GM06990 (cell line): ENCODE measurements around the gene INF2.
"Not testable (repeated sequence)": the region's sequence is repeated elsewhere in the genome, so short reads cannot be mapped to it uniquely, and the experiment has no call there.

Source experiments
- DNase-seq: peaks from one replicate; pipeline ENCODE4 v3.0.0-alpha.2; 2011; ENCODE audit not compliant: insufficient read length; ENCODE audit errors: extremely low read depth
- H3K27me3 ChIP-seq: replicated peaks from 2 replicates; pipeline ENCODE4 v1.6.0; 2011; ENCODE audit warnings: low read length; ENCODE audit not compliant: control insufficient read depth, insufficient read depth
- H3K36me3 ChIP-seq: 2 replicates; pipeline ENCODE4 v1.5.1; 2011; ENCODE audit warnings: low read length; ENCODE audit not compliant: control insufficient read depth, insufficient read depth
- H3K4me3 ChIP-seq: replicated peaks from 2 replicates; pipeline ENCODE4 v1.5.1; 2011; ENCODE audit warnings: low read depth, mild to moderate bottlenecking, control low read depth, low read length
- TF ChIP-seq, protein P1 (sequence below): IDR thresholded peaks from 2 replicates; pipeline ENCODE4 v1.5.1; 2011; ENCODE audit warnings: low read length, control low read depth, mild to moderate bottlenecking, inconsistent platforms; ENCODE audit not compliant: insufficient read depth, poor library complexity, severe bottlenecking

The INF2 gene

DNA sequence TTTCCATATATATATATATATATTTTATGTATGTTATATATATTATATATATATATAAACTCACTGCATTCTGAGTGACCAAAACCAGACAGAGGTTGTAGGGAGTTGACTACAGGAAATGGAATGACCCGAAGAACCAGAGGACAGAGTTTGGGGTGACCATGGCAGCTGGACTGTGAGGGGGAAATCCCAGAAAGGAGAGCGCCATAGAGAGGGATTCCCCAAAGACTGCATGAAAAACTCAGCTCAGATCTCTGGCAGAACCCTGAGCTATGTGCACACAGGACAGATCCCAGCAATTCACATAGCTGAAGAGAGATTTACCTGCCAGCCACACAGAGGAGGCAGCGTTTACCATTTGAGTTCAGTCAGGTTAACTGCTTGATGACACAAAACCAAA lies 19.7 kb upstream of the INF2 start:
- Histone ChIP-seq H3K4me3 (no peak overlapping the region), H3K36me3 (no peaks in the 10 kb centered on the region), H3K27me3 (no peaks in the 10 kb centered on the region)
- TF ChIP-seq, protein P1, sequence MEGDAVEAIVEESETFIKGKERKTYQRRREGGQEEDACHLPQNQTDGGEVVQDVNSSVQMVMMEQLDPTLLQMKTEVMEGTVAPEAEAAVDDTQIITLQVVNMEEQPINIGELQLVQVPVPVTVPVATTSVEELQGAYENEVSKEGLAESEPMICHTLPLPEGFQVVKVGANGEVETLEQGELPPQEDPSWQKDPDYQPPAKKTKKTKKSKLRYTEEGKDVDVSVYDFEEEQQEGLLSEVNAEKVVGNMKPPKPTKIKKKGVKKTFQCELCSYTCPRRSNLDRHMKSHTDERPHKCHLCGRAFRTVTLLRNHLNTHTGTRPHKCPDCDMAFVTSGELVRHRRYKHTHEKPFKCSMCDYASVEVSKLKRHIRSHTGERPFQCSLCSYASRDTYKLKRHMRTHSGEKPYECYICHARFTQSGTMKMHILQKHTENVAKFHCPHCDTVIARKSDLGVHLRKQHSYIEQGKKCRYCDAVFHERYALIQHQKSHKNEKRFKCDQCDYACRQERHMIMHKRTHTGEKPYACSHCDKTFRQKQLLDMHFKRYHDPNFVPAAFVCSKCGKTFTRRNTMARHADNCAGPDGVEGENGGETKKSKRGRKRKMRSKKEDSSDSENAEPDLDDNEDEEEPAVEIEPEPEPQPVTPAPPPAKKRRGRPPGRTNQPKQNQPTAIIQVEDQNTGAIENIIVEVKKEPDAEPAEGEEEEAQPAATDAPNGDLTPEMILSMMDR = no peak
- no peak for DNase-seq

DNA sequence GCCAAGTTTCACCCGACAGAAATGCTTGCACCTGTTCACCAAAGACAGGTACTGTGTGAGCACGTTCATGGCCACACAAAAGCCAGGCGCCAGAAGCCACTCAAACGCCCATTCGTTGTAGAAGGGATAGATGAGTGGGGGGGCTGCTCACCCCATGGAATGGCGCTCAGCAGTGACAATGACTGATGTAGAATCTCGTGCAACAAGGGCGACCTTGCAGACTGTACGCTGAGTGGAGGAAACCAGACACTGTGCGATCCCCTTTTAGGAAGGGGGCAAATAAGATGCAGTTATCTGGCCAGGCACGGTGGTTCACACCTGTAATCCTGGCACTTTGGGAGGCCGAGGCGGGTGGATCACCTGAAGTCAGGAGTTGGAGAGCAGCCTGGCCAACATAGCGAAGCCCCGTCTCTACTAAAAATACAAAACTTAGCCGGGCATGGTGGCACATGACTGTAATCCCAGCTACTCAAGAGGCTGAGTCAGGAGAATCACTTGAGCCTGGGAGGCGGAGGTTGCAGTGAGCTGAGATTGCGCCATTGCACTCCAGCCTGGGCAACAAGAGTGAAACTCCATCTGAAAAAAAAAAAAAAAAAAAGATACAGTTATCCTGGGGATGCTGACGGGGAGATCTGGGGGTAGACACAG lies 18.0 kb upstream of the INF2 start:
- DNase-seq, H3K4me3 ChIP-seq, H3K27me3 ChIP-seq, H3K36me3 ChIP-seq: not testable (repeated sequence)

DNA sequence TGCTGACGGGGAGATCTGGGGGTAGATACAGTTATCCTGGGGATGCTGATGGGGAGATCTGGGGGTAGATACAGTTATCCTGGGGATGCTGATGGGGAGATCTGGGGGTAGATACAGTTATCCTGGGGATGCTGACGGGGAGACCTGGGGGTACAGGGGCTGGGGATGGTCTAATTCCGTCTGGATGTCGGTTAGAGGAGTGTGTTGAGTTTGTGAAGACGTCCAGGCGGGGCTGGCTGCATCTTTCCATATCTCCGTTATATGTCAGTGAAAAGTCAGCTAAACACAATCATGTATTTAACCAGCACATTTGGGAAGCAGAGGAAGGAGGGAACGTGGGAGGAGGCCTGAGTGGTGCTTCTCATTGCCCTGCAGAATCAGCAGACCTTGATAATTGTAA lies 17.3 kb upstream of the INF2 start:
- H3K27me3 ChIP-seq, H3K36me3 ChIP-seq, H3K4me3 ChIP-seq: not testable (repeated sequence)

DNA sequence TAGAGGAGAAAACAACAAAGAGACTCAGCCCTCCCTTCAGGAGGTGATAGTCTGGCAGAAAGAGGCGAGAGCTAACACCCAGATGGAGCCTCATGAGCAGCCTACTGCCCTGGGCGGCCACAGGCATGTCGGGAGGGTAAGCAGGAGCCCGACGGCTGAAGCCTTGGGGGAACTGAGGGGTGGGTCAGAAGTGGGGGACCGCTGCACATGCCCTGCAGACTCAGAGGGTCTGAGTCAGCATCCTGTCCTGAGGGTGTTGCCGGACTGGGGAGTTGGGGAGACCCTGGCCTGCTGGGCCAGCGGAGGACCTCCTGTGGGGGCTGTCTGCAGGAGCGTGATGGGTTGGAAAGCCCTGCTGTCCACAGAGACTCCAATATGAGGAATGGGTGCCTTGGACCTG lies 15.9 kb upstream of the INF2 start:
- Histone ChIP-seq H3K27me3 (no peaks in the 10 kb centered on the region), H3K36me3 (no peaks in the 10 kb centered on the region), H3K4me3 (no peak overlapping the region)
- TF ChIP-seq, protein P1 = no peak
- peak; percentile 3 for DNase-seq

More for the DNA sequence above, 17.3 kb upstream of the INF2 start:
- DNase-seq = not testable (repeated sequence)

DNA sequence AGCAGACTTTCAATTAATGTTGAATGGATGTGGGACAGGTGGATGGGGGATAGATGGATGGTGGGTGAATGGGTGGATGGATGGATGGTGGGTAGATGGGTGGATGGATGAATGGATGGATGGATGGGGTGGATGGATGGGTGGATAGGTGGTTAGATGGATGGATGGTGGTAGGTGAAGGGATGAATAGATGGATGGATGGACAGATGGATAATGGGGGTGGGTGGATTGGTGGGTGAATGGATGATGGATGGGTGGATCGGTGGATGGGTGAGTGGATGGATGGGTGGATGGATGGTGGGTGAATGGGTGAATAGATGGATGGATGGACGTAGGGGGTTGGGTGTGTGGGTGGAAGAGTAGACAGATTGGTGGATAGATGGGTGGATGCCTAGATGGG lies 14.0 kb upstream of the INF2 start:
- no peak for DNase-seq
- Histone ChIP-seq H3K36me3 (no peaks in the 10 kb centered on the region), H3K4me3 (no peak overlapping the region), H3K27me3 (no peaks in the 10 kb centered on the region)
- TF ChIP-seq, protein P1 = no peak

DNA sequence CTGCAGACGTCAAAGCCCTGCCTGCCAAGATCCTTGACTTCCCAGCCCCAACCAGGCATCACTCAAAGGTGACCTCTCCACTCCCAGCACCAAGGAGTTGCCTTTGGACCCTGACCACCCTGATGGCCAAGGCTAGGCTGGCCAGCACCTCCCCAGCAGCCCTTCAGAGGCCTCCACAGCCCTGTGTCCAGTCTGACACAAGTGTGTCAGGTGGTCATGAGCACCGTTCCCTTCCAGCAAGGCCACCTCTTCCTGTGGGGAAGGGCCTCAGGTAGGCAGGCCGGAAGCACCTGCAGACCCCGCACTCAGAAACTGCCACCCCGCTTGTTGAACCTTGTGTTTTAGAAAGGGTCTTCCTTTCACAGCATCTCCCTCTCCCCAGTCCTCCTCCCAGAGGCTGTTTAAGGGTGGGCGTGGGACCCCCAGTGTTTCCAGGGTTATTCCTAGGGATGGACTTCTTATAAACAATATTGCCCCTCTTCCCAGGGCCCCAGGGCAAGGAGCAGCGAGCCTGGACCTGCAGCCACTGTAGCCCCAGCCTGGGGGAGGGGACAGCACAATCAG lies 13.2 kb upstream of the INF2 start:
- Histone ChIP-seq H3K27me3 (no peaks in the 10 kb centered on the region), H3K36me3 (no peaks in the 10 kb centered on the region), H3K4me3 (no peak overlapping the region)
- TF ChIP-seq, protein P1 = no peak
- no peak for DNase-seq
